ENCODE data around the gene POLD1. TPM values are rescaled to one million over a fixed set of nuclear protein-coding genes. Genes with fewer than 3 reads are reported as not detected.
A peak's percentile ranks its signal among the peaks of the same experiment; 100 is the strongest.

The POLD1 gene
- total RNA-seq, 2 experiments from 2014 or later, result 119 to 233 TPM

DNA sequence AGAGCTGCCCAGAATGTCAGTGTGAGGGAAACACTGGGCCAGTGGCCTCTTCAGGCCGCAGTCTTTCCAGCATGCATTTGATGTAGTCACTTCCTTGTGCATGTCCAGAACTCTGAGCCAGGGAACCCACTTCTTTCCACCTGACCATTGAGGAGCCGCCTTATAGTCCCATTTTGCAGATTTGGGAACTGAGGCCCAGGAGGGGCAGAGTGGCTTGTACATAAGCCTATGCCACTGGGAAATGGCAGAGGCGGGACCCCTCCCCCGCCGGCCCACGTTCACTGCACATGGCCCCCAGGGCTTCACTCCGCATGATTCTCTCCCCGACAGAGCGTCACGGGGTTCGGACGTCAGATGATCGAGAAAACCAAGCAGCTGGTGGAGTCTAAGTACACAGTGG is 28.9 kb downstream of the POLD1 start:
- DNase-seq (ENCODE audit: low spot score), result no peak
- Histone ChIP-seq H3K4me3 (ENCODE audit: low read depth, low read length, poor library complexity, severe bottlenecking) (no peak overlapping the region), H3K9me2 (ENCODE audit: insufficient read depth, low read length) (no peaks in the 10 kb centered on the region), H3K4me1 (ENCODE audit: insufficient read depth, low read length, poor library complexity, severe bottlenecking) (peaks cover 40% of the 10 kb centered on the region), H3K79me2 (ENCODE audit: insufficient read depth, low read depth, low read length) (peaks cover 3% of the 10 kb centered on the region; the same call in 1 of the 2 replicates), H3K4me2 (ENCODE audit: low read length) (no peak overlapping the region), H4K20me1 (ENCODE audit: insufficient read depth, low read length) (no peaks in the 10 kb centered on the region), H3K9me3 (ENCODE audit: low read length) (no peaks in the 10 kb centered on the region), H3K27ac (ENCODE audit: low read depth, low read length, poor library complexity, severe bottlenecking) (no peak overlapping the region), H3K36me3 (ENCODE audit: insufficient read depth, low read length) (peaks cover 74% of the 10 kb centered on the region), H2AFZ (ENCODE audit: low read length) (no peak overlapping the region)
- intact Hi-C loops (cut with micrococcal nuclease; ENCODE audit: unreplicated experiment), result no loop called here
- ChIA-PET CTCF (ENCODE audit: unreplicated experiment) (no interaction called here), POLR2A (no interaction called here)
- no TSS peak for BruUV-seq (replicated peaks)
- TF ChIP-seq EZH2phosphoT487 (IDR thresholded peaks at IDR 0.05; ENCODE audit: borderline replicate concordance, low read depth, low read length), result no peak
- TF ChIP-seq CTCF (conservative IDR thresholded peaks at IDR 0.05; ENCODE audit: low read length), result no peak

- Histone ChIP-seq H3K36me3 (ENCODE audit: insufficient read depth, low read length) (peaks cover 72% of the 10 kb centered on the region), H3K9me3 (ENCODE audit: low read length) (no peaks in the 10 kb centered on the region), H3K4me1 (ENCODE audit: insufficient read depth, low read length, poor library complexity, severe bottlenecking) (peaks cover 44% of the 10 kb centered on the region), H3K4me2 (ENCODE audit: low read length) (no peak overlapping the region), H3K9me2 (ENCODE audit: insufficient read depth, low read length) (no peaks in the 10 kb centered on the region), H3K4me3 (ENCODE audit: low read depth, low read length, poor library complexity, severe bottlenecking) (no peak overlapping the region), H2AFZ (ENCODE audit: low read length) (no peak overlapping the region), H4K20me1 (ENCODE audit: insufficient read depth, low read length) (no peaks in the 10 kb centered on the region), H3K79me2 (ENCODE audit: insufficient read depth, low read depth, low read length) (peaks cover 6% of the 10 kb centered on the region; the same call in 1 of the 2 replicates), H3K27ac (ENCODE audit: low read depth, low read length, poor library complexity, severe bottlenecking) (peak overlapping the region; percentile 98)
- no peak for DNase-seq (ENCODE audit: low spot score)
- intact Hi-C loops (cut with micrococcal nuclease; ENCODE audit: unreplicated experiment), result no loop called here
- no peak for TF ChIP-seq EZH2phosphoT487 (IDR thresholded peaks at IDR 0.05; ENCODE audit: borderline replicate concordance, low read depth, low read length)
- TF ChIP-seq CTCF (conservative IDR thresholded peaks at IDR 0.05; ENCODE audit: low read length), result no peak
- CTCF ChIA-PET (ENCODE audit: unreplicated experiment), result interaction anchor here (0.6 kb wide), 1 partner anchor 142 kb away, joined by 13 read pairs; no protein-coding TSS in a partner anchor
- BruUV-seq (replicated peaks), result no TSS peak
- POLR2A ChIA-PET, result no interaction called here
Observed at GRCh38 chr19:50413531-50413930, 29.4 kb downstream of the POLD1 start.

GRCh38 chr19:50414864-50415660 is 30.9 kb downstream of the POLD1 start:
- POLR2A ChIA-PET, result interaction anchor here (0.6 to 0.9 kb wide), 3 partner anchors 38 to 48 kb away, joined by 3 read pairs; no protein-coding TSS in a partner anchor

More at GRCh38 chr19:50414864-50415660, 30.9 kb downstream of the POLD1 start:
- CTCF ChIA-PET (ENCODE audit: unreplicated experiment), result interaction anchor here (0.5 to 1.1 kb wide), 2 partner anchors 34 to 74 kb away, joined by 3 to 4 read pairs; no protein-coding TSS in a partner anchor
- peak overlapping the region; percentile 60 for H3K4me3 ChIP-seq (ENCODE audit: low read depth, low read length, poor library complexity, severe bottlenecking)
- peaks cover 20% of the 10 kb centered on the region for H3K79me2 ChIP-seq (ENCODE audit: insufficient read depth, low read depth, low read length)
- peak overlapping the region; percentile 81 for H3K4me2 ChIP-seq (ENCODE audit: low read length)
- TF ChIP-seq EZH2phosphoT487 (IDR thresholded peaks at IDR 0.05; ENCODE audit: borderline replicate concordance, low read depth, low read length) (no peak), CTCF (conservative IDR thresholded peaks at IDR 0.05; ENCODE audit: low read length) (peak; percentile 90)
- intact Hi-C loops (cut with micrococcal nuclease; ENCODE audit: unreplicated experiment), result loop anchor here (1.0 to 2.0 kb wide), 4 partner anchors 19 to 46 kb away; partner anchors contain the start of gene POLD1
- H4K20me1 ChIP-seq (ENCODE audit: insufficient read depth, low read length), result no peaks in the 10 kb centered on the region
- no peaks in the 10 kb centered on the region for H3K9me2 ChIP-seq (ENCODE audit: insufficient read depth, low read length)
- H3K36me3 ChIP-seq (ENCODE audit: insufficient read depth, low read length), result peaks cover 60% of the 10 kb centered on the region
- peak overlapping the region; percentile 98 for H3K27ac ChIP-seq (ENCODE audit: low read depth, low read length, poor library complexity, severe bottlenecking)
- peaks cover 44% of the 10 kb centered on the region for H3K4me1 ChIP-seq (ENCODE audit: insufficient read depth, low read length, poor library complexity, severe bottlenecking)
- H2AFZ ChIP-seq (ENCODE audit: low read length), result no peak overlapping the region
- BruUV-seq (replicated peaks), result no TSS peak
- no peaks in the 10 kb centered on the region for H3K9me3 ChIP-seq (ENCODE audit: low read length)
- DNase-seq (ENCODE audit: low spot score), result peak; percentile 89

All from OCI-LY7 (cell line).